ENCODE results near the gene FBXW10B. TPM values are rescaled to one million over a fixed set of nuclear protein-coding genes. Genes with fewer than 3 reads are reported as not detected.

The FBXW10B gene
- total RNA-seq, 2 donors from 2014 or later: 2.0 TPM

Other genes starting within 250 kb of the FBXW10B start
- 10 to 100 TPM in 1 of 2 donors, 1 to 10 TPM in 1; 8.3 to 34.0 TPM for gene CDRT4, start 152.1 kb downstream of the FBXW10B start, total RNA-seq
- gene TVP23C, start 56.2 kb downstream of the FBXW10B start, total RNA-seq: 10 to 100 TPM; 26.9 to 55.9 TPM
- 10 to 100 TPM in 1 of 2 donors, 1 to 10 TPM in 1; 6.1 to 15.1 TPM for gene TRIM16, start 64.6 kb upstream of the FBXW10B start, total RNA-seq
- 10 to 100 TPM; 25.5 to 25.9 TPM for gene ZNF286A, start 80.0 kb upstream of the FBXW10B start, total RNA-seq
- gene TBC1D26, start 112.6 kb upstream of the FBXW10B start, total RNA-seq: not detected

Data from natural killer cell treated with Interleukin-12 subunit alpha and Interleukin-12 subunit beta and Interleukin-15 and Interleukin-18, amount 100 ng/mL, for 72 hours (primary cell).